Neural progenitor cell (in vitro differentiated cells): ENCODE data around the gene IFT172. TPM values are rescaled to one million over a fixed set of nuclear protein-coding genes. Genes with fewer than 3 reads are reported as not detected.
"Not testable (repeated sequence)": the region's sequence is repeated elsewhere in the genome, so short reads cannot be mapped to it uniquely, and the experiment has no call there.

ENCODE experiments used
- DNase-seq: peaks from one replicate; pipeline ENCODE4 v3.0.0-alpha.2; 2016; ENCODE audit warnings: low spot score
- H2AFZ ChIP-seq: fragments of 200-600 bp; sonication (generic); replicated peaks from 2 replicates; pipeline ENCODE4 v1.6.1; 2016; ENCODE audit warnings: antibody characterized with exemption
- H3F3A ChIP-seq: fragments of 200-600 bp; sonication (generic); 2 replicates; pipeline ENCODE4 v1.6.1; 2016; ENCODE audit warnings: antibody characterized with exemption, low read depth
- H3K27ac ChIP-seq: fragments of 200-600 bp; sonication (generic); 2 replicates; pipeline ENCODE4 v1.5.1; 2016; ENCODE audit warnings: mild to moderate bottlenecking
- H3K27me3 ChIP-seq: fragments of 200-600 bp; sonication (generic); 2 replicates; pipeline ENCODE4 v1.6.1; 2016; ENCODE audit warnings: mild to moderate bottlenecking, moderate library complexity
- H3K36me3 ChIP-seq: fragments of 200-600 bp; sonication (generic); 2 replicates; pipeline ENCODE4 v1.5.1; 2016
- H3K4me1 ChIP-seq: fragments of 200-600 bp; sonication (generic); 2 replicates; pipeline ENCODE4 v1.6.1; 2016; ENCODE audit warnings: mixed run types
- H3K4me2 ChIP-seq: fragments of 200-600 bp; sonication (generic); 2 replicates; pipeline ENCODE4 v1.6.1; 2016
- H3K4me3 ChIP-seq: fragments of 200-600 bp; sonication (generic); 2 replicates; pipeline ENCODE4 v1.5.1; 2016
- H3K79me2 ChIP-seq: fragments of 200-600 bp; sonication (generic); 2 replicates; pipeline ENCODE4 v1.6.1; 2016; ENCODE audit warnings: low read depth
- H3K9ac ChIP-seq: fragments of 200-600 bp; sonication (generic); 2 replicates; pipeline ENCODE4 v1.6.1; 2016
- H3K9me3 ChIP-seq: fragments of 200-600 bp; sonication (generic); 2 replicates; pipeline ENCODE4 v1.5.1; 2016; ENCODE audit warnings: low read depth
- H4K20me1 ChIP-seq: fragments of 200-600 bp; sonication (generic); 2 replicates; pipeline ENCODE4 v1.6.1; 2016; ENCODE audit warnings: low read depth
- H3K27ac Mint-ChIP-seq: 3 replicates; pipeline ENCODE4 v1.8.0; 2021; ENCODE audit warnings: mixed read lengths
- H3K27me3 Mint-ChIP-seq: 2 replicates; pipeline ENCODE4 v1.8.0; 2022; ENCODE audit warnings: low read depth, mild to moderate bottlenecking, inconsistent platforms, moderate library complexity, mixed read lengths; ENCODE audit not compliant: insufficient read depth
- H3K36me3 Mint-ChIP-seq: 3 replicates; pipeline ENCODE4 v1.8.0; 2021; ENCODE audit warnings: mixed read lengths
- H3K4me1 Mint-ChIP-seq: 3 replicates; pipeline ENCODE4 v1.8.0; 2021; ENCODE audit warnings: mixed read lengths
- H3K4me3 Mint-ChIP-seq: 3 replicates; pipeline ENCODE4 v1.8.0; 2021; ENCODE audit warnings: mild to moderate bottlenecking, moderate library complexity, mixed read lengths
- H3K9me3 Mint-ChIP-seq: 3 replicates; pipeline ENCODE4 v1.8.0; 2020; ENCODE audit warnings: mixed read lengths
- CTCF ChIP-seq: fragments of 200-600 bp; sonication (generic); IDR thresholded peaks from 2 replicates; pipeline ENCODE4 v1.5.1; 2017; ENCODE audit warnings: antibody characterized with exemption, mild to moderate bottlenecking
- EZH2 ChIP-seq: fragments of 200-600 bp; sonication (generic); IDR thresholded peaks from 2 replicates; pipeline ENCODE4 v1.6.1; 2017; ENCODE audit warnings: antibody characterized with exemption, mild to moderate bottlenecking, moderate library complexity
- EZH2phosphoT487 ChIP-seq: fragments of 200-600 bp; sonication (generic); IDR thresholded peaks from 2 replicates; pipeline ENCODE4 v1.6.1; 2017; ENCODE audit warnings: antibody characterized with exemption
- total RNA-seq: library from RNA; depleted of rRNA; stranded (reverse); fragments of >200 nt; gene quantifications from 2 replicates; pipeline ENCODE4 v1.2.3, GENCODE V29; 2015; ENCODE audit warnings: low replicate concordance

IFT172 gene
- 20.3 and 30.0 TPM in 2 replicates for total RNA-seq

- peak within 1 kb of the TSS; percentile 96 for H3K4me3 Mint-ChIP-seq
- Histone ChIP-seq H3F3A (peaks cover 11% of the 10 kb centered on the region), H4K20me1 (no peaks in the 10 kb centered on the region), H3K27ac (no peak within 1 kb of the TSS), H3K9ac (no peak within 1 kb of the TSS), H3K9me3 (no peaks in the 10 kb centered on the region), H3K79me2 (no peaks in the 10 kb centered on the region), H3K4me2 (peak within 1 kb of the TSS; percentile 81), H3K27me3 (peaks cover 13% of the 10 kb centered on the region), H3K36me3 (no peaks in the 10 kb centered on the region), H2AFZ (peak within 1 kb of the TSS; percentile 75), H3K4me3 (peak within 1 kb of the TSS; percentile 70), H3K4me1 (no peaks in the 10 kb centered on the region)
- no peaks in the 10 kb centered on the region for H3K9me3 Mint-ChIP-seq
- DNase-seq, result peak; percentile 100
- H3K27me3 Mint-ChIP-seq, result peaks cover 5% of the 10 kb centered on the region
- peaks cover 22% of the 10 kb centered on the region for H3K4me1 Mint-ChIP-seq
- H3K27ac Mint-ChIP-seq, result peak within 1 kb of the TSS; percentile 6
- TF ChIP-seq CTCF (no peak), EZH2phosphoT487 (no peak), EZH2 (no peak)
- peaks cover 8% of the 10 kb centered on the region for H3K36me3 Mint-ChIP-seq
These were observed at the start of gene IFT172 for GRCh38 chr2:27489498-27490397. Gene IFT172 (minus strand): TSS chr2:27489743. CDS start chr2:27489653, 90 bp downstream.

GRCh38 chr2:27538839-27539450 is 49.4 kb upstream of the IFT172 start:
- H3F3A ChIP-seq, H2AFZ ChIP-seq, H3K4me1 Mint-ChIP-seq, H3K27me3 ChIP-seq, H3K27ac Mint-ChIP-seq, H3K9ac ChIP-seq, H4K20me1 ChIP-seq, H3K4me3 ChIP-seq, H3K79me2 ChIP-seq, H3K4me2 ChIP-seq, DNase-seq, H3K9me3 ChIP-seq, H3K36me3 ChIP-seq, H3K9me3 Mint-ChIP-seq, H3K36me3 Mint-ChIP-seq, H3K4me1 ChIP-seq, H3K27ac ChIP-seq: not testable (repeated sequence)
- Mint-ChIP-seq H3K27me3 (peaks cover 12% of the 10 kb centered on the region), H3K4me3 (peak overlapping the region; percentile 50)

- no peak for TF ChIP-seq EZH2
- TF ChIP-seq CTCF, result no peak
- no peak for TF ChIP-seq EZH2phosphoT487
- no peak overlapping the region for H3K27ac Mint-ChIP-seq
- Histone ChIP-seq H4K20me1 (no peaks in the 10 kb centered on the region), H2AFZ (no peak overlapping the region), H3K4me3 (no peak overlapping the region), H3K36me3 (no peaks in the 10 kb centered on the region), H3F3A (no peaks in the 10 kb centered on the region), H3K27me3 (peaks cover 4% of the 10 kb centered on the region), H3K27ac (no peak overlapping the region), H3K9me3 (no peaks in the 10 kb centered on the region), H3K79me2 (no peaks in the 10 kb centered on the region), H3K9ac (no peak overlapping the region), H3K4me1 (no peaks in the 10 kb centered on the region), H3K4me2 (no peak overlapping the region)
- H3K9me3 Mint-ChIP-seq, result peaks cover 3% of the 10 kb centered on the region
- H3K4me3 Mint-ChIP-seq, result no peak overlapping the region
- no peaks in the 10 kb centered on the region for H3K4me1 Mint-ChIP-seq
- DNase-seq, result no peak
- H3K27me3 Mint-ChIP-seq, result peaks cover 12% of the 10 kb centered on the region
- no peaks in the 10 kb centered on the region for H3K36me3 Mint-ChIP-seq
These were observed 47.7 kb upstream of the IFT172 start for GRCh38 chr2:27537287-27537686.

- Histone ChIP-seq H3K27me3 (peaks cover 4% of the 10 kb centered on the region), H3K27ac (no peak overlapping the region), H3K4me1 (no peaks in the 10 kb centered on the region), H3F3A (no peaks in the 10 kb centered on the region), H3K9me3 (no peaks in the 10 kb centered on the region), H3K4me2 (no peak overlapping the region), H3K79me2 (no peaks in the 10 kb centered on the region), H3K9ac (no peak overlapping the region), H3K4me3 (no peak overlapping the region), H3K36me3 (no peaks in the 10 kb centered on the region), H4K20me1 (no peaks in the 10 kb centered on the region), H2AFZ (no peak overlapping the region)
- TF ChIP-seq EZH2, result no peak
- TF ChIP-seq EZH2phosphoT487, result no peak
- TF ChIP-seq CTCF, result no peak
- H3K4me1 Mint-ChIP-seq, result no peaks in the 10 kb centered on the region
- peaks cover 5% of the 10 kb centered on the region for H3K27me3 Mint-ChIP-seq
- H3K36me3 Mint-ChIP-seq, result no peaks in the 10 kb centered on the region
- no peak for DNase-seq
- no peak overlapping the region for H3K27ac Mint-ChIP-seq
- peaks cover 2% of the 10 kb centered on the region for H3K9me3 Mint-ChIP-seq
- no peak overlapping the region for H3K4me3 Mint-ChIP-seq
These were observed 42.4 kb upstream of the IFT172 start for GRCh38 chr2:27531983-27532382.
